Naive thymus-derived CD8-positive, alpha-beta T cell (primary cell): ENCODE data around the gene KRIT1. TPM values are rescaled to one million over a fixed set of nuclear protein-coding genes. Genes with fewer than 3 reads are reported as not detected.

Experiments
- microRNA-seq: library from miRNA; unstranded; fragments of <30 nt; microRNA quantifications from one replicate; pipeline ENCODE4 v1.2.0, GENCODE V29; 2022; ENCODE audit warnings: borderline microRNAs expressed
- polyA plus RNA-seq, 3 donors: library from polyadenylated mRNA; unstranded; fragments of 300-500 nt; fragmentation: Illumina TruSeq; gene quantifications; one replicate each; pipeline ENCODE4 v1.2.3, GENCODE V29; 2021
- total RNA-seq, 8 experiments: library from RNA in 2 of 8; stranded (reverse) in 2 of 8; gene quantifications; one replicate each; pipeline ENCODE4 v1.2.3 and lab custom pipeline; 2021 to 2026

KRIT1 gene
- total and polyA plus RNA-seq, 5 experiments from 2014 or later: 11.2 to 67.8 (median 20.1) TPM

Small RNA genes within 50 kb of the gene (microRNA-seq; reads per million reads assigned to microRNA genes)
- not detected for gene MIR1285-1

Other genes with a start within 250 kb of the KRIT1 start
- gene CYP51A1, start 111.4 kb downstream of the KRIT1 start, total RNA-seq: 10 to 100 TPM; 13.1 TPM
- 10 to 100 TPM in 2 of 3 donors, 1 to 10 TPM in 1; 9.4 to 11.9 (median 11.0) TPM for gene CYP51A1, start 111.4 kb downstream of the KRIT1 start, polyA plus RNA-seq
- gene LRRD1, start 66.8 kb downstream of the KRIT1 start, total RNA-seq: under 1 TPM in 1 of 2 experiments, not detected in 1; 0.18 TPM
- not detected for gene LRRD1, start 66.8 kb downstream of the KRIT1 start, polyA plus RNA-seq
- 10 to 100 TPM; 75.8 to 91.0 TPM for gene ANKIB1, start 60 bp upstream of the KRIT1 start, total RNA-seq
- 10 to 100 TPM in 1 of 3 donors, 1 to 10 TPM in 2; 5.1 to 12.7 (median 9.8) TPM for gene ANKIB1, start 60 bp upstream of the KRIT1 start, polyA plus RNA-seq
- 10 to 100 TPM; 40.9 to 43.6 TPM for gene GATAD1, start 201.6 kb upstream of the KRIT1 start, total RNA-seq
- 10 to 100 TPM in 1 of 3 donors, 1 to 10 TPM in 2; 8.2 to 10.9 (median 9.3) TPM for gene GATAD1, start 201.6 kb upstream of the KRIT1 start, polyA plus RNA-seq
- under 1 TPM in 1 of 2 experiments, not detected in 1; 0.16 TPM for gene ERVW-1, start 232.0 kb upstream of the KRIT1 start, total RNA-seq
- not detected for gene ERVW-1, start 232.0 kb upstream of the KRIT1 start, polyA plus RNA-seq